ENCODE data around the gene GPX4. TPM values are rescaled to one million over a fixed set of nuclear protein-coding genes. Genes with fewer than 3 reads are reported as not detected.
A peak's percentile ranks its signal among the peaks of the same experiment; 100 is the strongest.

Gene GPX4
- polyA plus RNA-seq, 1 of the 3 experiments (the other 2 are of a cell fraction), result 925 TPM

- H2AFZ ChIP-seq (ENCODE audit: low read depth), result no peak overlapping the region
- no peaks in the 10 kb centered on the region for H4K20me1 ChIP-seq (ENCODE audit: insufficient read depth)
- TF ChIP-seq EZH2phosphoT487 (IDR thresholded peaks at IDR 0.05; ENCODE audit: borderline replicate concordance, low read depth) (no peak), GATA2 (CRISPR knock-in tag; IDR thresholded peaks at IDR 0.05) (no peak), NFIC (IDR thresholded peaks at IDR 0.05; ENCODE audit: borderline replicate concordance) (no peak), RCOR1 (IDR thresholded peaks at IDR 0.05; ENCODE audit: low read length) (no peak), SIN3A (IDR thresholded peaks at IDR 0.05; ENCODE audit: borderline replicate concordance, low read depth, low read length) (no peak), EP300 (IDR thresholded peaks at IDR 0.05; ENCODE audit: borderline replicate concordance in 1 of 2, low read depth in 1 of 2, low read length in 1 of 2) (no peak), RAD21 (IDR thresholded peaks at IDR 0.05; ENCODE audit: low read length) (no peak), FOSL2 (IDR thresholded peaks at IDR 0.05; ENCODE audit: borderline replicate concordance, low read depth) (no peak), GABPA (IDR thresholded peaks at IDR 0.05; ENCODE audit: low read depth) (no peak), PBX3 (IDR thresholded peaks at IDR 0.05) (no peak), MXI1 (IDR thresholded peaks at IDR 0.05; ENCODE audit: low read depth, low read length) (no peak), TEAD4 (IDR thresholded peaks at IDR 0.05; ENCODE audit: borderline replicate concordance, insufficient read depth) (no peak), FOXM1 (IDR thresholded peaks at IDR 0.05; ENCODE audit: low read depth) (no peak), TAF1 (IDR thresholded peaks at IDR 0.05; ENCODE audit: borderline replicate concordance, low read depth, low read length) (no peak), MAX (IDR thresholded peaks at IDR 0.05; ENCODE audit: low read depth) (no peak), JUND (IDR thresholded peaks at IDR 0.05) (no peak), RXRA (IDR thresholded peaks at IDR 0.05; ENCODE audit: borderline replicate concordance, low read depth) (no peak)
- TF ChIP-seq, protein P1, sequence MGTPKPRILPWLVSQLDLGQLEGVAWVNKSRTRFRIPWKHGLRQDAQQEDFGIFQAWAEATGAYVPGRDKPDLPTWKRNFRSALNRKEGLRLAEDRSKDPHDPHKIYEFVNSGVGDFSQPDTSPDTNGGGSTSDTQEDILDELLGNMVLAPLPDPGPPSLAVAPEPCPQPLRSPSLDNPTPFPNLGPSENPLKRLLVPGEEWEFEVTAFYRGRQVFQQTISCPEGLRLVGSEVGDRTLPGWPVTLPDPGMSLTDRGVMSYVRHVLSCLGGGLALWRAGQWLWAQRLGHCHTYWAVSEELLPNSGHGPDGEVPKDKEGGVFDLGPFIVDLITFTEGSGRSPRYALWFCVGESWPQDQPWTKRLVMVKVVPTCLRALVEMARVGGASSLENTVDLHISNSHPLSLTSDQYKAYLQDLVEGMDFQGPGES (IDR thresholded peaks at IDR 0.05; ENCODE audit: low read depth, low read length), result no peak
- no peaks in the 10 kb centered on the region for H3K36me3 ChIP-seq (replicated peaks in 1 of 2; ENCODE audit: control insufficient read depth in 1 of 2, insufficient read depth in 2 of 2, low read length in 1 of 2)
- no peaks in the 10 kb centered on the region for H3K9me3 ChIP-seq
- ChIA-PET POLR2A (interaction anchor here (0.6 to 1.0 kb wide), 3 partner anchors 15 to 195 kb away, joined by 3 to 4 read pairs (median 3); partner anchors contain the start of gene CIRBP), CTCF (interaction anchor here (0.6 to 2.2 kb wide), 2 partner anchors 9 to 170 kb away, joined by 3 to 8 read pairs; no protein-coding TSS in a partner anchor)
- no peaks in the 10 kb centered on the region for H3K79me2 ChIP-seq (ENCODE audit: insufficient read depth)
- no peaks in the 10 kb centered on the region for H3K9me2 ChIP-seq
- 83% methylated on average over 20 of the region's 28 CpGs for WGBS (ENCODE audit: low lambda C conversion rate)
- no peak overlapping the region for H3K9ac ChIP-seq
- peaks cover 20% of the 10 kb centered on the region for H3K27me3 ChIP-seq (ENCODE audit: insufficient read depth)
- peaks cover 0 to 5% of the 10 kb centered on the region in 2 experiments; a peak in 1 of 4 replicates for H3K4me1 ChIP-seq (ENCODE audit: control insufficient read depth in 1 of 2, insufficient read depth in 2 of 2, low read depth in 1 of 2, low read length in 1 of 2)
- DNase-seq, result no peak
- H3F3A ChIP-seq (replicated peaks; ENCODE audit: insufficient read depth), result peaks cover 18% of the 10 kb centered on the region
- H3K27ac ChIP-seq (ENCODE audit: low read depth in 2 of 2, low read length in 1 of 2), result peak overlapping the region in 1 of 2 experiments; percentile 31; a peak in 1 of 4 replicates
- H3K4me2 ChIP-seq, result peak overlapping the region; percentile 89; the same call in 1 of the 2 replicates
- H3K4me3 ChIP-seq (ENCODE audit: low read depth in 2 of 2, low read length in 1 of 2), result peak overlapping the region in 1 of 2 experiments; percentile 38; a peak in 2 of 4 replicates
Observed at GRCh38 chr19:1073956-1074517, 29.8 kb upstream of the GPX4 start.
